Glutamatergic neuron (in vitro differentiated cells): ENCODE results near the gene TMEM141. TPM values are rescaled to one million over a fixed set of nuclear protein-coding genes. Genes with fewer than 3 reads are reported as not detected.

Experiments used
- DNase-seq: peaks from one replicate; pipeline ENCODE4 v3.0.0; 2022
- H3K27ac Mint-ChIP-seq: one replicate; pipeline ENCODE4 v1.8.0; 2020; ENCODE audit warnings: mild to moderate bottlenecking, mixed read lengths, inconsistent platforms; ENCODE audit not compliant: unreplicated experiment
- H3K27me3 Mint-ChIP-seq: one replicate; pipeline ENCODE4 v1.8.0; 2020; ENCODE audit warnings: mild to moderate bottlenecking, moderate library complexity, mixed read lengths, inconsistent platforms; ENCODE audit not compliant: unreplicated experiment
- H3K36me3 Mint-ChIP-seq: one replicate; pipeline ENCODE4 v1.8.0; 2020; ENCODE audit warnings: mild to moderate bottlenecking, mixed read lengths, inconsistent platforms; ENCODE audit not compliant: unreplicated experiment
- H3K4me1 Mint-ChIP-seq: one replicate; pipeline ENCODE4 v1.8.0; 2020; ENCODE audit warnings: mild to moderate bottlenecking, low read depth, mixed read lengths, inconsistent platforms; ENCODE audit not compliant: unreplicated experiment
- H3K4me3 Mint-ChIP-seq: one replicate; pipeline ENCODE4 v1.8.0; 2020; ENCODE audit warnings: mild to moderate bottlenecking, mixed read lengths, inconsistent platforms; ENCODE audit not compliant: unreplicated experiment
- H3K9me3 Mint-ChIP-seq: one replicate; pipeline ENCODE4 v1.8.0; 2020; ENCODE audit warnings: mild to moderate bottlenecking, moderate library complexity, mixed read lengths, inconsistent platforms; ENCODE audit not compliant: unreplicated experiment
- total RNA-seq: library from RNA; stranded (reverse); fragmentation: NEBNext Ultra II Directional; extraction: Animal tissue kit (Norgen Biotek cat#: 25700); gene quantifications from one replicate; pipeline ENCODE4 v1.2.1, GENCODE V29; 2021; ENCODE audit not compliant: unreplicated experiment
- TF ChIP-seq, protein P1 (sequence below): fragments of 200-600 bp; sonication (generic); IDR thresholded peaks from one replicate; pipeline ENCODE4 v1.5.0; 2021; ENCODE audit not compliant: partially characterized antibody, unreplicated experiment

The TMEM141 gene
- total RNA-seq, 1 donor from 2014 or later, result 46.1 TPM

DNA sequence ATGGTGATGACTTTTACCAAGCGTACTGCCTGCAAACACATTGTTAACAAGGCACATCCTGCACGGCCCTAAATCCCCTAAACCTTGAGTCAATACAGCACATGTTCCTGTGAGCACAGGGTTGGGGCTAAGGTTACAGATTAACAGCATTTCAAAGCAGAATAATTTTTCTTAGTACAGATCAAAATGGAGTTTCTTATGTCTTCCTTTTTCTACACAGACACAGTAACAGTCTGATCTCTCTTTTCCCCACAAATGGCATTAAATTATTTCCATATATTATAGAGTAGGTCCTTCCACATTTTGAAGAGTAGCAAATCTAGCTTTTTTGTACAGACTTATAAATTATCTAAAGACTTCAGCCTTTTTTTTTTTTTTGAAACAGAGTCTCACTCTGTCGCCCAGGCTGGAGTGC is 1.6 kb upstream of the TMEM141 start:
- Mint-ChIP-seq H3K36me3 (no peaks in the 10 kb centered on the region), H3K27me3 (peaks cover 2% of the 10 kb centered on the region), H3K4me3 (no peak overlapping the region), H3K27ac (peak overlapping the region; percentile 41), H3K4me1 (peaks cover 44% of the 10 kb centered on the region), H3K9me3 (no peaks in the 10 kb centered on the region)
- no peak for DNase-seq
- TF ChIP-seq, protein P1, sequence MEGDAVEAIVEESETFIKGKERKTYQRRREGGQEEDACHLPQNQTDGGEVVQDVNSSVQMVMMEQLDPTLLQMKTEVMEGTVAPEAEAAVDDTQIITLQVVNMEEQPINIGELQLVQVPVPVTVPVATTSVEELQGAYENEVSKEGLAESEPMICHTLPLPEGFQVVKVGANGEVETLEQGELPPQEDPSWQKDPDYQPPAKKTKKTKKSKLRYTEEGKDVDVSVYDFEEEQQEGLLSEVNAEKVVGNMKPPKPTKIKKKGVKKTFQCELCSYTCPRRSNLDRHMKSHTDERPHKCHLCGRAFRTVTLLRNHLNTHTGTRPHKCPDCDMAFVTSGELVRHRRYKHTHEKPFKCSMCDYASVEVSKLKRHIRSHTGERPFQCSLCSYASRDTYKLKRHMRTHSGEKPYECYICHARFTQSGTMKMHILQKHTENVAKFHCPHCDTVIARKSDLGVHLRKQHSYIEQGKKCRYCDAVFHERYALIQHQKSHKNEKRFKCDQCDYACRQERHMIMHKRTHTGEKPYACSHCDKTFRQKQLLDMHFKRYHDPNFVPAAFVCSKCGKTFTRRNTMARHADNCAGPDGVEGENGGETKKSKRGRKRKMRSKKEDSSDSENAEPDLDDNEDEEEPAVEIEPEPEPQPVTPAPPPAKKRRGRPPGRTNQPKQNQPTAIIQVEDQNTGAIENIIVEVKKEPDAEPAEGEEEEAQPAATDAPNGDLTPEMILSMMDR, result no peak

DNA sequence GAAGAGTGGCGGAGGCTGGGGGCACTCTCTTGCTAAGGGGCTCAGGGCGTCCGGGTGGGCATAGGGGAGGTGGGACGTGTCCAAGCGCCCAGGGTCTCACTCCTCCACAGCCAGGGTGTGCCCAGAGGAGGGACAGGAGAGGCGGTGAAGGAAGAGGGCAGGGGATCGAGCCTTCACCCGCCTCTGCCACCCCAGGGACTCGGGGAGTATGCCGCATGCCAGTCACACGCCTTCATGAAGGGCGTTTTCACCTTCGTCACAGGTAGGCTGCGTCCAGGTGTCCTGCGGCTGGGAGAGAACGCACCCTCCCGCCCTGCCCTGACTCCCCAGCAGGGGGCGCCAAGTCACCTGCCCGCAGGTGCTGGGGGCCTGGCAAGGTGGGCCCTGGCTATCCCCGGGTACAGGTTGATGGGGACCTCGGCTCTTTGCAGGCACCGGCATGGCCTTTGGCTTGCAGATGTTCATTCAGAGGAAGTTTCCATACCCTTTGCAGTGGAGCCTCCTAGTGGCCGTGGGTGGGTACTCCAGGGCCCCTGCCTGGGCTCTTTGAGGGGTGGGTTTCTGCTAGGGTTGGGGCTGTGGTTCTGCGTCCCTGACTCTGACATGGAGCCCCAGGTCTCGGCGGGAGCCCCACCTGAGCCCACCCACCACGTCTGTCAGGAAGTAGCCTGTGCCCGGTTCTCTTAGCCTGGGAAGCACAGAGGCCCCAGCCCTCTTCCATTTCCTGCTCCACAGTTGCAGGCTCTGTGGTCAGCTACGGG is 552 bp downstream of the TMEM141 start:
- Mint-ChIP-seq H3K4me1 (peaks cover 46% of the 10 kb centered on the region), H3K27ac (no peak overlapping the region), H3K36me3 (no peaks in the 10 kb centered on the region), H3K27me3 (peaks cover 4% of the 10 kb centered on the region), H3K4me3 (peak overlapping the region; percentile 79), H3K9me3 (no peaks in the 10 kb centered on the region)
- peak; percentile 67 for DNase-seq
- TF ChIP-seq, protein P1, result peak; percentile 98

DNA sequence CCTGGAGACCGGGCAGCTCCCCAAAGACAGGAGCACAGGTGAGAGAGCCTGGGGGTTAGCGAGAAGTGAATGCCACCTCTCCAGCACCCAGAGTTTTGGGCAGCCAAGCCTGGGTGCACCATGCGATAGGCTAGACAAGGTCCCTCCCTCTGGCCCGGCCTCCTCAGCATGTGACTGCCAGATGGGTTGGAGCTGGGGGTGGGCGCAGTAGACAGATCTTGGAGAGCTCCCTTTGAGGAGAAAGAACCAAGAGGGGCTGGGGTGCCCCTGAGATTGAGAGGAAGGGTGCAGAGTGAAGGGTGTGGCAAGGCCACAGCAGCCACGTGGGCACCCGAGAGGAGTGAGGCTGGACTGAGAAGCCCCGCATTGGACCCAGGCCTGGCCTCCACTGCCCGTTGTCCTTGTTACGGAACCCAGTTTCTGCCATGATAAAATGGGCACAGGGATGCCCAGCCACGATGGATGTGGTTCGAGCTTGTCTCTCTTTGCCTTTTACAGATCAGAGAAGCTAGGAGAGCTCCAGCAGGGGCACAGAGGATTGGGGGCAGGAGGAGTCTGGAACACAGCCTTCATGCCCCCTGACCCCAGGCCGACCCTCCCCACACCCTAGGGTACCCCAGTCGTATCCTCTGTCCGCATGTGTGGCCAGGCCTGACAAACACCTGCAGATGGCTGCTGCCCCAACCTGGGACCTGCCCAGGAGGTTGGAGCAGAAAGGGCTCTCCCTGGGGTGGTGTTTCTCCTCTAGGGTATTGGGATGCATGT is 1.4 kb downstream of the TMEM141 start:
- peak overlapping the region; percentile 49 for H3K4me3 Mint-ChIP-seq
- peaks cover 9% of the 10 kb centered on the region for H3K27me3 Mint-ChIP-seq
- H3K4me1 Mint-ChIP-seq, result peaks cover 44% of the 10 kb centered on the region
- H3K9me3 Mint-ChIP-seq, result no peaks in the 10 kb centered on the region
- TF ChIP-seq, protein P1, result no peak
- H3K36me3 Mint-ChIP-seq, result no peaks in the 10 kb centered on the region
- H3K27ac Mint-ChIP-seq, result no peak overlapping the region
- no peak for DNase-seq

DNA sequence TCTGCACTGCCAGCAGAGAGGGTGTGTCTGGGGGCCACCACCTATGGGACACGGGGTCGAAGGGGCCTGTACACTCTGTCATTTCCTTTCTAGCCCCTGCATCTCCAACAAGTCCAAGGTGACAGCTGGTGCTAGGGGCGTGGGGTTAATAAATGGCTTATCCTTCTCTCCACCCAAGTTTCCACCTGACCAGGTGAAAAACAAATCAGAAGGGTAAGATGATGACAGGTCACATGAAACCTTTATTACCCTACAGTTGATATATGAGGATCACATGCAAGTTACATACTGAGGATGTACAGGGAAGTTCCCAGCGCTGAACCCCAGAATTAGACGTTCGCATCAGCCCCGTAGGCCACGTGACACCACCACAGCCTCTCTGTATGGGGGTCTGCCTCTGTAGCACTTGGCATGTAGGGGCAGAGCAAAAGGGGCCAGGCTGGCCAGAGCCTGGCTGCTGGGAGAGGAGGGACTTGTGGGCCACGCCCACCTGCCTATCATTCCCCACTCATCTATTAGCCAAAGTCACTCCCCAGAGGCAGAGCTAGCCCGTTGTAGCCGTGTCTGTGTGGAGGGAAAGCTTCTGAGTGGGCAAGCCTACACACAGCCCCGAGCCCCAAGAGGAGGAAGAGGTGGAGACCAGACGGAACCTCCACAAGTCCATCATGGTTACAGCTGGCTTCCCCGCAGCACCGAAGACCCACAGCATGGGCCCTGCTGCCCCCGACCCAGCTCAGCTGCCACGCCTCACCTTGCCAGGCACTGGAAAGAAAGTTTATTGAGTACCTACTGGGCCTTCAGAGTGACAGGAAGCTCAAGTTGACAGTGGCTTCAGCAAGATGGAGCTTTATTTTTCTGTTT is 2.2 kb downstream of the TMEM141 start:
- TF ChIP-seq, protein P1, result no peak
- Mint-ChIP-seq H3K27ac (peak overlapping the region; percentile 17), H3K36me3 (no peaks in the 10 kb centered on the region), H3K27me3 (peaks cover 9% of the 10 kb centered on the region), H3K4me1 (peaks cover 37% of the 10 kb centered on the region), H3K9me3 (no peaks in the 10 kb centered on the region), H3K4me3 (no peak overlapping the region)
- DNase-seq, result no peak
